HEK293 (cell line): ENCODE results near the gene FILIP1.
A peak's percentile ranks its signal among the peaks of the same experiment; 100 is the strongest.

Source experiments
- CTCF ChIA-PET: fragments of 350-600 bp; formaldehyde crosslinking; extraction: SDS; loops from one replicate; lab custom pipeline; 2021; ENCODE audit warnings: antibody characterized with exemption; lab: Yijun Ruan, JAX
- POLR2A ChIA-PET: fragments of 300-600 bp; formaldehyde crosslinking; extraction: SDS; loops from one replicate; lab custom pipeline; 2020; ENCODE audit warnings: antibody characterized with exemption, inconsistent platforms; lab: Yijun Ruan, JAX
- H3K27ac ChIP-seq: fragments of 200-500 bp; sonication (Bioruptor generic); 2 replicates; pipeline ENCODE4 v1.5.1; 2014; ENCODE audit warnings: low read depth, low read length, control low read depth, inconsistent platforms; ENCODE audit errors: extremely low read depth
- H3K36me3 ChIP-seq, 2 experiments: fragments of 200-500 bp in 1 of 2; sonication (Bioruptor generic) in 1 of 2; 1 replicate in 1 of 2; 2 replicates in 1 of 2; pipeline ENCODE4 v1.5.1; 2014 to 2017; ENCODE audit warnings: inconsistent platforms in 2 of 2, low read length in 2 of 2; ENCODE audit not compliant: control insufficient read depth in 2 of 2, insufficient read depth in 1 of 2
- H3K4me1 ChIP-seq: fragments of 200-500 bp; sonication (Bioruptor generic); 2 replicates; pipeline ENCODE4 v1.5.1; 2014; ENCODE audit warnings: mild to moderate bottlenecking, low read length, inconsistent platforms; ENCODE audit not compliant: control insufficient read depth, insufficient read depth
- H3K4me3 ChIP-seq: 2 replicates; pipeline ENCODE4 v1.5.1; 2011; ENCODE audit warnings: low read depth, mild to moderate bottlenecking, control low read depth, low read length, moderate library complexity
- H3K9me3 ChIP-seq: fragments of 200-500 bp; sonication (Bioruptor generic); 2 replicates; pipeline ENCODE4 v1.5.1; 2014; ENCODE audit warnings: low read depth, low read length, inconsistent platforms; ENCODE audit not compliant: control insufficient read depth, insufficient read depth
- ATF2 ChIP-seq: fragments of 450-650 bp; formaldehyde crosslinking; IDR thresholded peaks from 2 replicates; pipeline ENCODE4 v1.5.1; 2016; ENCODE audit warnings: missing biosample characterization, missing genetic modification characterization, low read depth
- MZF1 ChIP-seq: fragments of 450-650 bp; formaldehyde crosslinking; IDR thresholded peaks from 2 replicates; pipeline ENCODE4 v1.5.1; 2017; ENCODE audit warnings: missing biosample characterization, missing genetic modification characterization, borderline replicate concordance
- PRDM10 ChIP-seq: fragments of 450-650 bp; formaldehyde crosslinking; IDR thresholded peaks from 2 replicates; pipeline ENCODE4 v1.5.1; 2016; ENCODE audit warnings: missing biosample characterization, missing genetic modification characterization
- SP7 ChIP-seq: fragments of 450-650 bp; formaldehyde crosslinking; IDR thresholded peaks from 2 replicates; pipeline ENCODE4 v1.5.1; 2016; ENCODE audit warnings: missing biosample characterization, missing genetic modification characterization
- WT1 ChIP-seq: fragments of 450-650 bp; formaldehyde crosslinking; IDR thresholded peaks from 2 replicates; pipeline ENCODE4 v1.5.1; 2016; ENCODE audit warnings: missing biosample characterization, missing genetic modification characterization
- ZFP69B ChIP-seq: fragments of 450-650 bp; formaldehyde crosslinking; IDR thresholded peaks from 2 replicates; pipeline ENCODE4 v1.5.1; 2016; ENCODE audit warnings: missing biosample characterization, missing genetic modification characterization
- ZNF202 ChIP-seq: fragments of 450-650 bp; formaldehyde crosslinking; IDR thresholded peaks from 2 replicates; pipeline ENCODE4 v1.5.1; 2016; ENCODE audit warnings: missing biosample characterization, missing genetic modification characterization, borderline replicate concordance
- ZNF391 ChIP-seq: fragments of 450-650 bp; formaldehyde crosslinking; IDR thresholded peaks from 2 replicates; pipeline ENCODE4 v1.5.1; 2016; ENCODE audit warnings: low read depth, missing biosample characterization, missing genetic modification characterization, borderline replicate concordance
- ZNF423 ChIP-seq: fragments of 450-650 bp; formaldehyde crosslinking; IDR thresholded peaks from 2 replicates; pipeline ENCODE4 v1.5.1; 2016; ENCODE audit warnings: missing biosample characterization, missing genetic modification characterization
- ZNF513 ChIP-seq: fragments of 450-650 bp; IDR thresholded peaks from 2 replicates; pipeline ENCODE4 v1.5.1; 2018; ENCODE audit warnings: missing biosample characterization, missing genetic modification characterization
- ZNF514 ChIP-seq: fragments of 450-650 bp; formaldehyde crosslinking; IDR thresholded peaks from 2 replicates; pipeline ENCODE4 v1.5.1; 2016; ENCODE audit warnings: missing biosample characterization, missing genetic modification characterization
- ZNF560 ChIP-seq: fragments of 450-650 bp; formaldehyde crosslinking; IDR thresholded peaks from 2 replicates; pipeline ENCODE4 v1.5.1; 2017; ENCODE audit warnings: missing biosample characterization, missing genetic modification characterization, borderline replicate concordance
- ZNF654 ChIP-seq: fragments of 450-650 bp; formaldehyde crosslinking; IDR thresholded peaks from 2 replicates; pipeline ENCODE4 v1.5.1; 2016; ENCODE audit warnings: low read depth, missing biosample characterization, missing genetic modification characterization
- ZSCAN16 ChIP-seq: fragments of 450-650 bp; formaldehyde crosslinking; IDR thresholded peaks from 2 replicates; pipeline ENCODE4 v1.5.1; 2016; ENCODE audit warnings: missing biosample characterization, missing genetic modification characterization

FILIP1 gene

GRCh38 chr6:75326557-75327258 lies 166.9 kb downstream of the FILIP1 start:
- Histone ChIP-seq H3K9me3 (no peaks in the 10 kb centered on the region), H3K36me3 (no peaks in the 10 kb centered on the region), H3K4me3 (no peak overlapping the region), H3K4me1 (no peaks in the 10 kb centered on the region), H3K27ac (no peak overlapping the region)
- CTCF ChIA-PET = interaction anchor here (0.6 to 2.0 kb wide), 3 partner anchors 26 to 245 kb away, joined by 3 to 5 read pairs (median 4); no protein-coding TSS in a partner anchor
- no peak for TF ChIP-seq ZNF560 (tag by site-specific recombination)
- no peak for TF ChIP-seq ZNF654 (tag by site-specific recombination)
- TF ChIP-seq ATF2 (tag by site-specific recombination) = no peak
- TF ChIP-seq ZNF514 (tag by site-specific recombination) = no peak
- no peak for TF ChIP-seq ZFP69B (tag by site-specific recombination)
- POLR2A ChIA-PET = interaction anchor here (0.7 kb wide), 1 partner anchor 22 kb away, joined by 3 read pairs; no protein-coding TSS in a partner anchor

- POLR2A ChIA-PET = no interaction called here
- CTCF ChIA-PET = interaction anchor here (1.3 kb wide), 1 partner anchor 22 kb away, joined by 6 read pairs; no protein-coding TSS in a partner anchor
- Histone ChIP-seq H3K27ac (no peak overlapping the region), H3K4me3 (no peak overlapping the region), H3K9me3 (no peaks in the 10 kb centered on the region), H3K4me1 (no peaks in the 10 kb centered on the region), H3K36me3 (no peaks in the 10 kb centered on the region)
- TF ChIP-seq WT1 (tag by site-specific recombination) (no peak), ZNF202 (tag by site-specific recombination) (no peak), ZNF391 (tag by site-specific recombination) (no peak), ZNF513 (tag by site-specific recombination) (peak; percentile 95), SP7 (tag by site-specific recombination) (no peak), MZF1 (no peak), ZSCAN16 (no peak)
These were observed 174.7 kb downstream of the FILIP1 start for GRCh38 chr6:75318900-75319299.

- CTCF ChIA-PET = interaction anchor here (0.6 to 1.3 kb wide), 8 partner anchors 10 to 209 kb away, joined by 3 to 6 read pairs (median 4); no protein-coding TSS in a partner anchor
- Histone ChIP-seq H3K36me3 (no peaks in the 10 kb centered on the region), H3K4me1 (no peaks in the 10 kb centered on the region), H3K9me3 (no peaks in the 10 kb centered on the region), H3K4me3 (no peak overlapping the region), H3K27ac (no peak overlapping the region)
- TF ChIP-seq PRDM10 (peak; percentile 67), ZNF423 (tag by site-specific recombination) (no peak)
- POLR2A ChIA-PET = interaction anchor here (0.7 to 1.4 kb wide), 2 partner anchors 17 to 111 kb away, joined by 3 to 5 read pairs; no protein-coding TSS in a partner anchor
These were observed 175.9 kb downstream of the FILIP1 start for GRCh38 chr6:75317503-75318206.
